D721Med (cell line): ENCODE data around the gene HEXA.

Experiments
- DNase-seq: peaks from one replicate; pipeline ENCODE4 v3.0.0; 2011; ENCODE audit warnings: low spot score; ENCODE audit not compliant: insufficient read length
- FAIRE-seq: peaks from 2 replicates; lab custom pipeline; 2011; peaks lifted over from hg19 to GRCh38; lab: Jason Lieb, UNC
- TF ChIP-seq, protein P1 (sequence below): IDR thresholded peaks from 2 replicates; pipeline ENCODE4 v1.5.1; 2012; ENCODE audit warnings: mild to moderate bottlenecking, control low read depth; ENCODE audit not compliant: insufficient read depth; ENCODE audit errors: missing control alignments

Gene HEXA

DNA sequence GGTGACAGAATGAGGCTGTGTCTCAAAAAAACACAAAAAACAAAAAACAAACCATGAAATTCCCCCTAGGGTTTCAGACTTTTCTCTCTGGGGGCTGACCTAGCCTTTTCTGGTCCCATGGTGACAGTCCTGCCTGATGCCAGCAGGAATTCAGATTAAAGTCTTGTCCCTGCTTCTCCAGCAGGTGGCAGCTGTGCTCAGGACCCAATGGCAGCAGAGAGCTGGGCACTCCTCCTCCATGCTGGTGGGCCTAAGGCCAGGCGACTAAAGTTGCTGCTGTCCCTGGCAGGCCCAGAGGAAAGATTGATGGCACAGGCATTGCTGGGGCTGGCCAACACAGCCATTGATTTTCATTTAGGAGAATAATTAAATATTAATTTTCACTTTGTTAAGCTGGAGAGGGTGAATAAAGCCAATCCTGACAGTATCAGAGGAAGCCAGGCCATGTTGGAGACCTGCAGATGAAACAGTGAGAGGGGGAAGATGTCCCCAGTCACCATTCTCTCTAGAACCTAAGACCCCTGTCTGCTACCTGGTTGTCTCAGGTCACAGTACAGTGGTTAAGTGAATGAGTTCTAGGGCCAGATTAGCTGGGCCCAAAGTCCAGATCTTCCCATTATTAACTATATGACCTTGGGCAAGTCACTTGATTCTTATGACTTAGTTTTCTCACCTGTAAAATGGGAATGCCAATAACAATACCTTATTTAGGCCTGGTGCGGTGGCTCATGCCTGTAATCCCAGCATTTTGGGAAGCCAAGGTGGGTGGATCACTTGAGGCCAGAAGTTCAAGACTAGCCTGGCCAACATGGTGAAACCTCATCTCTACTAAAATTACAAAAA lies 63.0 kb downstream of the HEXA start:
- FAIRE-seq (no peak), DNase-seq (peak; percentile 83)
- TF ChIP-seq, protein P1, sequence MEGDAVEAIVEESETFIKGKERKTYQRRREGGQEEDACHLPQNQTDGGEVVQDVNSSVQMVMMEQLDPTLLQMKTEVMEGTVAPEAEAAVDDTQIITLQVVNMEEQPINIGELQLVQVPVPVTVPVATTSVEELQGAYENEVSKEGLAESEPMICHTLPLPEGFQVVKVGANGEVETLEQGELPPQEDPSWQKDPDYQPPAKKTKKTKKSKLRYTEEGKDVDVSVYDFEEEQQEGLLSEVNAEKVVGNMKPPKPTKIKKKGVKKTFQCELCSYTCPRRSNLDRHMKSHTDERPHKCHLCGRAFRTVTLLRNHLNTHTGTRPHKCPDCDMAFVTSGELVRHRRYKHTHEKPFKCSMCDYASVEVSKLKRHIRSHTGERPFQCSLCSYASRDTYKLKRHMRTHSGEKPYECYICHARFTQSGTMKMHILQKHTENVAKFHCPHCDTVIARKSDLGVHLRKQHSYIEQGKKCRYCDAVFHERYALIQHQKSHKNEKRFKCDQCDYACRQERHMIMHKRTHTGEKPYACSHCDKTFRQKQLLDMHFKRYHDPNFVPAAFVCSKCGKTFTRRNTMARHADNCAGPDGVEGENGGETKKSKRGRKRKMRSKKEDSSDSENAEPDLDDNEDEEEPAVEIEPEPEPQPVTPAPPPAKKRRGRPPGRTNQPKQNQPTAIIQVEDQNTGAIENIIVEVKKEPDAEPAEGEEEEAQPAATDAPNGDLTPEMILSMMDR, result peak; percentile 94

DNA sequence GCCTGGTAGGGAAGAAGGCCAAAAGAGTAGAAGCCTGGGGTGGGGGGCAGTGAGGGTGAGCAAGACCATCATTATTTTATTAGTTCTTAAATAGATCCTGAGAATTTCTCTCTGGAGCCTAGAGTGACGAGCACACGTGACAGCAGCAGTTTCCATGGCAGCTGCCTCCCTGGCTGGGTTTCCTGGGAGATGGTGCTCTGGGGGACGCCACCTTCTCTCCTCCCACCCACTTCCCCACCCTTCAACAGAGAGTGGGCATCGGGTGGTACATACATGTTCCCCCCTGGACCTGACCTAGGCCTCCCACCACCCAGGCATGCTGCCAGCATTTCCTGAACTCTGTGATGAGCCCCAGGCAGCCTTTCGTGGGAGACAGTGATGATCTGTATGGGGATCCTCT lies 68.8 kb downstream of the HEXA start:
- TF ChIP-seq, protein P1, result no peak
- no peak for FAIRE-seq
- DNase-seq, result no peak

DNA sequence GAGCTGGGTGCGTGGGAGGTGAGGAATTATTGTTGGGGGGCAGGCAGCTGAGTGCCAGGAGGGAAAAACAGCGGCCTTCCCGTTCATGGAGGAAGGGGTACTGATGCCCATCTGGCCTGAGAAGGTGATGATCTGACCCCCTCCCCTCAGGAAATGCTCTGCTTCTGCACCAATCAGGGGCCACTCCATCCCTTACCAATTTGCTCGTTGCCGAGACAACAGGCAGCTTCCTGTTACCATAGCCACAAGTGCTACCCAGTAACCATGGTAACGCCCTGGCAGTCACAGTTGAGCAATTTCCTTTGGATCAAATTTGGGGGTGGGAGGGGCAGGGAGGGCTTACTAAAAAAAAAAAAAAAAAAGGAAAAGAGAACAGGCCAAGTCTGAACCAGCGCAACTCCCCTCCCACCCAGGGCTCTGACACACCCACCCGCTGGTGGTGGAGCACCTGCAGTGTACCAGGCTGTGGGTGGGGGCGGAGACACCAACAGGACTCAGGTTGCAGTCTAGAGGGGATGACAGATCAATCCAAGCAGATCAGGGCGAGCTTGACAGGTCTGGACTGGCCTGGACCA lies 69.5 kb downstream of the HEXA start:
- no peak for DNase-seq
- TF ChIP-seq, protein P1, result no peak
- no peak for FAIRE-seq

DNA sequence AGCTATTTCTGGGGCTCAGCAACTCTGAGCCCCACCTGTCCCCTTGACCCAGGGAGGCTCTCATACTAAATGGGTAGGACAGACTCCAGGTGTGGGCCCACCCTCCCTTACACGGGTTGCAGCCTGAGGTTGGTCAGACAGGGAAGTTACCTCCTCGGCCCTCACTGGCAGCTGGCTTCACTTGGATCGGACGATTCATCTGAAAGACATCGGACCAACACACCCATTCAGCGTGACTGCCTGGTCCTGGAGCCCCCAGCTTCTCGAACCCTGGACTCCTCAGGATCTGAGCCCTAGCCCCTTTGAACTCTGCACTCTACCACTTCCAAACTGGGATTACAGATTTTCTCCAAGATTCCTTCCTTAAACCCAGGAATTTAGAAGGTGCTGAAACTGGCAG lies 71.2 kb downstream of the HEXA start:
- FAIRE-seq (no peak), DNase-seq (no peak)
- TF ChIP-seq, protein P1, result no peak

DNA sequence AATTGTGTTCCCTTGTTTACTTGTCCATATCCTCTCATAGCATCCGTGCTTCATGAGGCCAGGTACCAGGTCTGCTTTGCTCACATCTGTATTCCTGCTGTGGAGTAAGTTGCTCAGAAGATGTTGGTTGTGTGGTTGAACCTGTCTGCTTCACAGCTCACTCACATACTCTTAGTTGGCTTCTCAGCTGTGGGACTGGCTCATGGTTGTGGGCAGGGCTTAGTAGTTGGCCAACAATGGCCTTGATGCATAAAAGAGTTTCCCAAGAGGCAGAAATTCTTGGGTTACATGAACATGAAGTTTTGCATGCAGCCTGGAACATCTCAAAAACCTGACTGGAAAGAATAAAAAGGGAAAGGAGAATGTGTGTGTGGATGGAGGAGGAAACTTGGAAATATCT lies 72.9 kb downstream of the HEXA start:
- no peak for FAIRE-seq
- TF ChIP-seq, protein P1, result no peak
- DNase-seq, result no peak
